GM18505 (cell line): ENCODE measurements around the gene ODAM.

ENCODE experiments used
- ATAC-seq: cut with Tn5 transposase; IDR thresholded peaks from one replicate; pipeline ENCODE4 v1.9.1; 2021; ENCODE audit not compliant: unreplicated experiment
- POLR2A ChIP-seq: IDR thresholded peaks from 4 replicates; pipeline ENCODE4 v1.6.1; 2011; ENCODE audit warnings: borderline replicate concordance; ENCODE audit not compliant: insufficient read depth, insufficient read length; ENCODE audit errors: extremely low read depth

Gene ODAM

GRCh38 chr4:70195425-70195824 is at the start of gene ODAM:
Gene ODAM, plus strand, starts transcription at chr4:70195725. Its CDS starts 819 bp downstream, at chr4:70196544.
- TF ChIP-seq POLR2A: no peak

GRCh38 chr4:70151271-70151670 is 44.3 kb upstream of the ODAM start:
- ATAC-seq: no peak
- no peak for TF ChIP-seq POLR2A

More at GRCh38 chr4:70195425-70195824, at the start of gene ODAM:
- no peak for ATAC-seq

- ATAC-seq: no peak
- no peak for TF ChIP-seq POLR2A
These were observed 43.4 kb upstream of the ODAM start for GRCh38 chr4:70152088-70152487.

DNA sequence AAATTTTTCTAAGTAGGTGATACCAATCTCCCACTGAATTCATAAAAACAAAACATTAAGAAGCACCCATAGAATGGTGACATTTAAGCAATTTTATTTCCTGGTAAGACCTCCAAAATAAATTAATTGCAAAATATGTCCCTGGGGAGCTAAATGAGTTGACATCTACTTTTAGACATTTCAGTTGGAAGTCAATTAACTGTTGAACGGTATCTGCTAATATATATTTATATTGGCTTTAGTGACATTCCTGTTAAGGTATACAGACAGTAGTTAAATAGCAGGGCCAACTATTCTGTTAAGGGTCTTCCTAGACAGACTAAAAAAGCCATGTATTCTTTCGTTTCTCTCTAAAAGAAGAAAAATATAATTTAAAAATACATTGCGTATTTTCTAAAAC is 41.6 kb upstream of the ODAM start, which contains the start of gene PRR27:
PRR27 (plus strand) TSS at position 301 of the 400 bp plus-strand sequence. CDS start 139 bp downstream, outside the sequence.
- no peak for ATAC-seq
- no peak for TF ChIP-seq POLR2A

GRCh38 chr4:70158576-70158975 is 36.9 kb upstream of the ODAM start:
- no peak for TF ChIP-seq POLR2A
- ATAC-seq: no peak

- ATAC-seq: no peak
- TF ChIP-seq POLR2A: no peak
These were observed 18.4 kb upstream of the ODAM start for GRCh38 chr4:70177090-70177489.

DNA sequence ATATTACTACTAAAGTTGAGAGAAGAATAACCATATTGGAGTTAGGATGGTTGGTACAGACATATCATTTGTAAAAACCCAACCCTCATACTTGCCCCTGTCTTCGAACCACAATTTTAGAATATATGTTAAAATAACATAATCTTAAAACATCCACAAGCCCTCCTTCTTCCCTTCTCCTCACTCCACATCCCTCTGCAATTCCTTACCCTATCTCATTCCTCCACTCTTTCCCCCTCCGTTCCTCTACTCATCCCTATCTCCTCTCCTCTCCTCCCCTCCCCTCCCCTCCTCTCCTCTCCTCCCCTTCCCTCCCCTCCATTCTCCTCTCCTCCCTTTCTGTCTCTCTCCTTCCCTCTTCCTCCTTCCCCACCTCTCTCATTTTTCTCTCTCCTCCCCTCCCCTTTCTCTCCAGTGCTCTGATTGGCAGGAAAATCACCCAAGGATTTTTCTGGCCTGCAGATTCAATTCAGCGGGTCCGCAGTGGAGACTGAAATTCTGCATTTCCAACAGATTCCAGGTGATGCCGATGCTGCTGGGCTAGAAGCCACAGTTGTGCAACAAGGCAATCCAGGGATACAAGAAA is 17.4 kb upstream of the ODAM start:
- no peak for TF ChIP-seq POLR2A
- ATAC-seq: no peak

- TF ChIP-seq POLR2A: no peak
- no peak for ATAC-seq
These were observed 15.7 kb upstream of the ODAM start for GRCh38 chr4:70179811-70180210.

DNA sequence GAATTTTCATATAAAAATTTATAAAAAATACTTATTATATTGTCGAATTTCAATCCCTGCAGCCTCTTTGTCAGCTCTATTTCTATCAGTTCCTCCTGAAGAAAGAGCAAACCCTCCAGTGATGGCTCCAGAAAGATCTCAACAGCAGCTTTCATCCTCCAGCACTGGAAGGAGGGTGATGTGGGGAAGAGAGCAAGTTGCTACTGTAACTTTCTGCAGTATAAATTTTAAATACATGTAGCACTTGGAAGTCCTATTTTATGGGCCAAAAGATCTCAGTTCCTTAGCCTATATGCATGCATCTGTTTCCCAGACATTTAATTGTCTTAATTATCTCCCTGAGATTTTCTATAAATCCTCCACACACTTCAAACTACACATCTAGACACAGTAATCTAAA is 13.7 kb upstream of the ODAM start:
- TF ChIP-seq POLR2A: no peak
- no peak for ATAC-seq

DNA sequence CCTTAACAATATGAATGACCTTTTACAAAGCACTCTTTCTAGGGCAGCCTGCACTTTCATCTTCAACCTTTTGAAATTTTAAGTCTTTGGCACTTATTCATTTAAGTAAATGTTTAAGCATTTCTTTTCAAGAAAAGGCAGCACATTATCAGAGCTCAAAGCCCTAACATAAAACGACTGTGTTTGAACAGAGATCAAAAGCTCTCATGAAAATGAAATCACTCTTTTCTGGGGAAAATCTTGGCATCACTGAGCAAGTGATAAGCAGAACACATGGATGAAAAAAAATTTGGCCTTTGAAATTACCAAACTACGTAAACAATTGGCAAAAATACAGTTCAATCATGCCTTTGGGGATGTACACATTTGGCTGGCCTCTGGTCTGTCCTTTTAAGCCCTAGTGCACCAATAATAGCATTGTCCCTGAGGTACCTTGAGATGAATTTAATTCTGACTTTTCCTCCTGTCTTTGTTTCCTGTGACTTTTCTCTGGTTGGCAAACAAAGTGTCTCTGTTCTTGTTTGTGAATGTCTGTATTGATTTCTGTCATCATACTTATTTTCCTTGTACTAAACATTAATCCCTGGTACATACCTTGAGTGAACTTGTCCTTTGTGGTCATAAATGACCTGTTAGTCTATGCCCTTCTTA is 12.9 kb upstream of the ODAM start:
- TF ChIP-seq POLR2A: no peak
- ATAC-seq: no peak

GRCh38 chr4:70183168-70183939 is 12.2 kb upstream of the ODAM start:
- peak; percentile 91 for ATAC-seq

GRCh38 chr4:70183940-70184246 is 11.6 kb upstream of the ODAM start:
- ATAC-seq: no peak
- TF ChIP-seq POLR2A: no peak

More at GRCh38 chr4:70183168-70183939, 12.2 kb upstream of the ODAM start:
- no peak for TF ChIP-seq POLR2A

GRCh38 chr4:70187216-70187615 is 8.3 kb upstream of the ODAM start:
- no peak for ATAC-seq
- TF ChIP-seq POLR2A: no peak

DNA sequence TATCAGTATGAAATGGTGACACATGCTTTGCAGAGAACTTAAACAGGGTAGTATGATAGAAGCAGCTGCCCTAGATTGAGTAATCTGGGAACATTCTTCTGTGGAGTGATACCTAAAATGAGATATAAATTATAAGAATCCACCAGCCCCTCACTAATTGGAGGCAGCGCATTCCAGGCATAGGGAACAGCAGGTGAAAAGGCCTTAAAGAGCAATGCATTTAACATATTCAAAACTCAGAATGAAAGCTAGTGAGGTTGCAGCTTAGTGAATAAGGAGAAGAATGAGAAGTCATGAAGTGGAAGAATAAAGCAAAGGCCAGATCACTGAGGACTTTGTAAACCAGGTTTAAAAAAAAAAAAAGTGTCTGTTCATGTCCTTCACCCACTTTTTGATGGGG is 4.9 kb upstream of the ODAM start:
- no peak for ATAC-seq
- TF ChIP-seq POLR2A: no peak

- no peak for ATAC-seq
- no peak for TF ChIP-seq POLR2A
These were observed 3.9 kb upstream of the ODAM start for GRCh38 chr4:70191647-70192046.

- no peak for ATAC-seq
- no peak for TF ChIP-seq POLR2A
These were observed 2.6 kb upstream of the ODAM start for GRCh38 chr4:70192895-70193294.
